H1 (cell line): ENCODE data around the gene STAG2. TPM values are rescaled to one million over a fixed set of nuclear protein-coding genes. Genes with fewer than 3 reads are reported as not detected.

Experiments used
- ATF2 ChIP-seq: IDR thresholded peaks from 2 replicates; pipeline ENCODE4 v1.6.1; 2012; ENCODE audit warnings: low read length, inconsistent platforms
- BRCA1 ChIP-seq: IDR thresholded peaks from 2 replicates; pipeline ENCODE4 v1.6.1; 2012; ENCODE audit warnings: low read depth, low read length, improper control_type of control experiment
- CBX5 ChIP-seq: fragments of 300-800, 300-1000 bp; sonication (generic); IDR thresholded peaks from 2 replicates; pipeline ENCODE4 v1.7.1; 2016; ENCODE audit warnings: antibody characterized with exemption, low read length, low read depth
- CHD7 ChIP-seq: fragments of 300-600 bp; sonication (generic); IDR thresholded peaks from 2 replicates; pipeline ENCODE4 v1.7.1; 2012; ENCODE audit warnings: low read length, moderate library complexity, mild to moderate bottlenecking, inconsistent platforms; ENCODE audit not compliant: insufficient replicate concordance
- EGR1 ChIP-seq: IDR thresholded peaks from 2 replicates; pipeline ENCODE4 v1.6.1; 2011; ENCODE audit warnings: low read depth, low read length, borderline replicate concordance
- GTF2F1 ChIP-seq: IDR thresholded peaks from 2 replicates; pipeline ENCODE4 v1.6.1; 2012; ENCODE audit warnings: low read depth, low read length, improper control_type of control experiment, borderline replicate concordance
- KDM5A ChIP-seq: fragments of 200-600 bp; IDR thresholded peaks from 2 replicates; pipeline ENCODE4 v1.7.1; 2012; ENCODE audit warnings: mild to moderate bottlenecking, low read length, inconsistent platforms, mixed read lengths
- PHF8 ChIP-seq: fragments of 200-600 bp; sonication (generic); conservative IDR thresholded peaks from 2 replicates; pipeline ENCODE4 v1.7.1; 2012; ENCODE audit warnings: low read depth, mild to moderate bottlenecking, inconsistent platforms, low read length, moderate library complexity
- RBBP5 ChIP-seq: IDR thresholded peaks from 2 replicates; pipeline ENCODE4 v1.7.1; 2012; ENCODE audit warnings: low read depth, mild to moderate bottlenecking, inconsistent platforms, low read length, moderate library complexity, borderline replicate concordance
- SP2 ChIP-seq: IDR thresholded peaks from 2 replicates; pipeline ENCODE4 v1.6.1; 2012; ENCODE audit warnings: mild to moderate bottlenecking, low read length, inconsistent platforms
- polyA plus RNA-seq, 7 experiments: library from polyadenylated mRNA; depleted of rRNA in 3 of 7; stranded (reverse) in 5 of 7; unstranded in 2 of 7; fragments of >200 nt in 5 of 7; fragments of 200-250 nt in 2 of 7; gene quantifications; 1 replicate in 5 of 7; 2 replicates in 1 of 7; 4 replicates in 1 of 7; pipeline versions ENCODE4 v1.2.1 to v1.2.3, GENCODE V29; 2011 to 2013; ENCODE audit warnings: missing spikeins in 2 of 7, mixed read lengths in 2 of 7
- total RNA-seq: library from RNA; stranded (reverse); fragmentation: NEBNext Ultra II Directional; extraction: Animal tissue kit (Norgen Biotek cat#: 25700); gene quantifications from 2 replicates; pipeline ENCODE4 v1.2.1, GENCODE V29; 2021

The STAG2 gene
- total and polyA plus RNA-seq, 2 of the 8 experiments (the other 6 are each of a cell fraction or from before 2014, with no cell fraction given) = 20.3 to 94.9 TPM

GRCh38 chrX:123967497-123967896 is 6.0 kb downstream of the STAG2 start (continued):
- TF ChIP-seq CHD7 (no peak), EGR1 (no peak), KDM5A (no peak), RBBP5 (no peak), CBX5 (no peak), PHF8 (no peak), BRCA1 (no peak), GTF2F1 (no peak), ATF2 (no peak), SP2 (no peak)
